T-cell (primary cell): ENCODE measurements around the gene PRR13. TPM values are rescaled to one million over a fixed set of nuclear protein-coding genes. Genes with fewer than 3 reads are reported as not detected.
"Not testable (repeated sequence)": the region's sequence is repeated elsewhere in the genome, so short reads cannot be mapped to it uniquely, and the experiment has no call there.

Experiments used
- ATAC-seq, 4 experiments: fragments of 200-7000 bp in 3 of 4; fragments of 150-1000 bp in 1 of 4; cut with Tn5 transposase; replicated peaks in 1 of 4; 1 replicate in 3 of 4; 2 replicates in 1 of 4; pipeline ENCODE4 v1.10.0; 2021; ENCODE audit warnings: moderate library complexity in 3 of 4, mild to moderate bottlenecking in 2 of 4, moderate number of reproducible peaks in 1 of 4
- CTCF ChIA-PET, 2 donors: fragments of 300-600 bp; sonication (Branson Sonifier 250); formaldehyde crosslinking; loops; one replicate each; lab custom pipeline; 2022; ENCODE audit warnings: antibody characterized with exemption in 2 of 2; lab: Charles Lee
- POLR2A ChIA-PET, 2 donors: fragments of 300-600 bp; sonication (Branson Sonifier 250); formaldehyde crosslinking; loops; one replicate each; lab custom pipeline; 2022; ENCODE audit warnings: antibody characterized with exemption in 2 of 2; lab: Charles Lee
- DNase-seq, 35 experiments: peaks; one replicate each; pipeline versions ENCODE4 v3.0.0 to v3.0.0-alpha.2; 2013 to 2023
- H3K27ac ChIP-seq: one replicate; pipeline ENCODE4 v1.5.1; 2013; ENCODE audit warnings: low read length
- H3K27me3 ChIP-seq, 2 experiments: replicated peaks in 1 of 2; 1 replicate in 1 of 2; 2 replicates in 1 of 2; pipeline versions ENCODE4 v1.6.1 to v1.7.0; 2013; ENCODE audit warnings: low read length in 1 of 2, mixed read lengths in 1 of 2; ENCODE audit not compliant: control insufficient read depth in 2 of 2, insufficient read depth in 2 of 2; ENCODE audit errors: extremely low read depth in 1 of 2
- H3K36me3 ChIP-seq, 2 donors: 1 replicate in 1 of 2; 2 replicates in 1 of 2; pipeline versions ENCODE4 v1.6.1 to v1.7.0; 2013; ENCODE audit warnings: low read length in 1 of 2; ENCODE audit not compliant: control insufficient read depth in 2 of 2, insufficient read depth in 1 of 2; ENCODE audit errors: extremely low read depth in 1 of 2
- H3K4me1 ChIP-seq, 2 experiments: 1 replicate in 1 of 2; 2 replicates in 1 of 2; pipeline versions ENCODE4 v1.6.1 to v1.7.0; 2013; ENCODE audit warnings: low read length in 2 of 2, mixed read lengths in 1 of 2; ENCODE audit not compliant: insufficient read depth in 2 of 2, control insufficient read depth in 1 of 2; ENCODE audit errors: extremely low read depth in 1 of 2
- H3K4me3 ChIP-seq, 2 donors: 1 replicate in 1 of 2; 2 replicates in 1 of 2; pipeline versions ENCODE4 v1.5.1 to v1.7.0; 2013; ENCODE audit warnings: mild to moderate bottlenecking in 2 of 2, low read length in 1 of 2, moderate library complexity in 1 of 2; ENCODE audit not compliant: control insufficient read depth in 1 of 2; ENCODE audit errors: extremely low read depth in 1 of 2
- H3K9me3 ChIP-seq: 2 replicates; pipeline ENCODE4 v1.7.0; 2013
- H3K27ac Mint-ChIP-seq, 2 donors: one replicate each; pipeline ENCODE4 v1.8.0; 2020 to 2021; ENCODE audit warnings: mild to moderate bottlenecking in 2 of 2, mixed read lengths in 2 of 2
- H3K27me3 Mint-ChIP-seq, 2 donors: one replicate each; pipeline ENCODE4 v1.8.0; 2021 to 2022; ENCODE audit warnings: mixed read lengths in 2 of 2
- H3K36me3 Mint-ChIP-seq: one replicate; pipeline ENCODE4 v1.8.0; 2021; ENCODE audit warnings: mixed read lengths
- H3K4me1 Mint-ChIP-seq, 3 donors: one replicate each; pipeline ENCODE4 v1.8.0; 2020 to 2022; ENCODE audit warnings: mixed read lengths in 3 of 3, mild to moderate bottlenecking in 1 of 3
- H3K4me3 Mint-ChIP-seq, 3 donors: one replicate each; pipeline ENCODE4 v1.8.0; 2020 to 2022; ENCODE audit warnings: mild to moderate bottlenecking in 3 of 3, mixed read lengths in 3 of 3, moderate library complexity in 3 of 3
- H3K9me3 Mint-ChIP-seq, 3 donors: one replicate each; pipeline ENCODE4 v1.8.0; 2020 to 2022; ENCODE audit warnings: mixed read lengths in 3 of 3
- WGBS: methylation state at CpG from one replicate; pipeline ENCODE4 v1.1.5; 2013; ENCODE audit warnings: missing lambda C conversion rate; ENCODE audit not compliant: insufficient coverage; 5-methylcytosine and 5-hydroxymethylcytosine counted together
- total RNA-seq, 35 experiments: library from RNA in 6 of 35; stranded (reverse) in 6 of 35; fragments of 120-200 nt in 1 of 35; gene quantifications; one replicate each; pipeline versions ENCODE4 v1.2.1 to v1.2.4 and lab custom pipeline; 2013 to 2026

The PRR13 gene
- total RNA-seq, 5 donors from 2014 or later (not counting 1 experiment from before 2014, with no cell fraction given) = 175 to 215 (median 187) TPM

DNA sequence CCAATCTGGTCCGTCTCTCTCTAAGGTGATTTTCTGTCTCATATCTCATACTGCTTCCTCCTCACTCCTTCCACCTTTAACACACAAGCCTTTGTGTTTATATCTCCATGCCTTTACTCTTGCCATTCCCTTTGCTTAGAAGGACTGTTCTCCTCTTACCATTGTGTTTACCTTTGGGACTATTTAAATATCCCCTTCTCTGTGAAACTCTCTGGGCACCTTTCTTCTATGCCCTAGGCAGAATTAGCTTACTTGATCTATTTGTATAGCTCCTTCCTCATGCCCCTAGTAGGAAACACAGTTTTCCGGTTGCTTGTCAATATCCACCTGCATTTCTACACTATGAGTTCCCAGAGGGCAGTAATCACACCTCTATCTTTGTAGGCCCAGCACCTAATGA is 21.8 kb upstream of the PRR13 start:
- WGBS = 92% methylated on average over 2 of the region's 2 CpGs
- H3K4me3 Mint-ChIP-seq = no peak overlapping the region
- ChIA-PET CTCF (interaction anchor here (0.6 to 3.4 kb wide), 5 partner anchors 35 to 93 kb away, joined by 3 to 54 read pairs (median 3); no protein-coding TSS in a partner anchor), POLR2A (no interaction called here)
- no peak overlapping the region for H3K27ac Mint-ChIP-seq
- Histone ChIP-seq H3K4me1 (peaks cover 0 to 11% of the 10 kb centered on the region in 2 experiments), H3K9me3 (no peaks in the 10 kb centered on the region), H3K36me3 (peaks cover 0 to 3% of the 10 kb centered on the region in 2 donors), H3K4me3 (no peak overlapping the region), H3K27ac (no peak overlapping the region), H3K27me3 (no peaks in the 10 kb centered on the region)
- ATAC-seq (no peak), DNase-seq (no peak)
- H3K27me3 Mint-ChIP-seq = no peaks in the 10 kb centered on the region
- H3K36me3 Mint-ChIP-seq = no peaks in the 10 kb centered on the region
- H3K4me1 Mint-ChIP-seq = peaks cover 28 to 39% (median 32%) of the 10 kb centered on the region in 3 donors
- H3K9me3 Mint-ChIP-seq = no peaks in the 10 kb centered on the region

DNA sequence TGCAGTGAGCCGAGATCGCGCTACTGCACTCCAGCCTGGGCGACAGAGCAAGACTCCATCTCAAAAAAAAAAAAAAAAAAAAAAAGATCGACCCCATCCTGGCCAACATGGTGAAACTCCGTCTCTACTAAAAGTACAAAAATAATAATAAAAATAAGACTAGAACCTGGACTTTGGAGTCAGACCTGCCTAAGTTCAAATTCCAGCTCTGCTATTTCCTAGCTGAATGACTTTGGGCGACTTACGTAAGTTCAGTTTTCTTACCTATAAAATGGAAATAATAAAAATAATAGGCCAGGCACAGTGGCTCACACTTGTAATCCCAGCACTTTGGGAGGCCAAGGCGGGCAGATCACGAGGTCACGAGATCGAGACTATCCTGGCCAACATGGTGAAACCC is 19.3 kb upstream of the PRR13 start:
- H3K36me3 Mint-ChIP-seq, POLR2A ChIA-PET, ATAC-seq, H3K4me1 ChIP-seq, H3K4me3 ChIP-seq, H3K27me3 ChIP-seq, H3K4me3 Mint-ChIP-seq, H3K9me3 ChIP-seq, H3K27me3 Mint-ChIP-seq, DNase-seq, H3K9me3 Mint-ChIP-seq, H3K27ac ChIP-seq, H3K36me3 ChIP-seq, H3K27ac Mint-ChIP-seq: not testable (repeated sequence)
- WGBS = 60% methylated on average over 1 of the region's 12 CpGs
- peaks cover 16 to 28% (median 24%) of the 10 kb centered on the region in 3 donors for H3K4me1 Mint-ChIP-seq
- CTCF ChIA-PET = interaction anchor here in 1 of 2 donors (0.7 to 3.4 kb wide), 3 partner anchors 43 to 111 kb away, joined by 7 to 54 read pairs (median 16); partner anchors contain the start of gene SP1

DNA sequence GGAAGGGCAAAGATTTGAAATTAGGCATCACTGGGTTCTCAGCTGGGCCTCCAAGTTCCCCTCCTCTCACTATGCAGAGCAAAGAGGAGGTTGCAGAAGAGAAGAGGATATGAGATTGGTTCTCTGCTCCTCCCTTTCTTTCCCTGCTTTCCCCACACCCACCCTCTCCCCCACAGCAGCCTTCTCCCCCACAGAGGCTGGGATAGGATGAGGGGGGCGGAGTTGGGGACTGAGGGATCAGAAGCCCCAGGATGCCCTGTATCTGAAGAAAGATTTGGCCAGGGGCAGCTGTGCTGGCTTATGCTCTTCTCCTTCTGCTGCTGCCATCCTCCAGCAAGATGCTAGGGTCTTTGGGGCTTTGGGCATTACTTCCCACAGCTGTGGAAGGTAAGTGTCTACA is 17.9 kb upstream of the PRR13 start, which contains the start of gene AMHR2:
Gene AMHR2, plus strand, starts transcription at position 259 of the 400 bp plus-strand sequence. Its CDS starts 80 bp downstream, at position 339.
- WGBS = no CpG with 5 or more reads among the region's 1 CpG
- no peaks in the 10 kb centered on the region for H3K27me3 Mint-ChIP-seq
- Histone ChIP-seq H3K4me1 (peaks cover 0 to 5% of the 10 kb centered on the region in 2 experiments), H3K36me3 (no peaks in the 10 kb centered on the region), H3K27me3 (peaks cover 0 to 3% of the 10 kb centered on the region in 2 experiments), H3K9me3 (no peaks in the 10 kb centered on the region), H3K4me3 (no peak within 1 kb of the TSS), H3K27ac (no peak within 1 kb of the TSS)
- ATAC-seq = no peak
- no peaks in the 10 kb centered on the region for H3K9me3 Mint-ChIP-seq
- no peak for DNase-seq
- H3K4me3 Mint-ChIP-seq = no peak within 1 kb of the TSS
- POLR2A ChIA-PET = no interaction called here
- H3K27ac Mint-ChIP-seq = no peak within 1 kb of the TSS
- CTCF ChIA-PET = interaction anchor here in 1 of 2 donors (0.7 to 0.8 kb wide), 2 partner anchors 103 to 355 kb away, joined by 3 to 4 read pairs; partner anchors contain the start of gene AAAS
- peaks cover 10 to 23% (median 13%) of the 10 kb centered on the region in 3 donors for H3K4me1 Mint-ChIP-seq
- H3K36me3 Mint-ChIP-seq = no peaks in the 10 kb centered on the region

DNA sequence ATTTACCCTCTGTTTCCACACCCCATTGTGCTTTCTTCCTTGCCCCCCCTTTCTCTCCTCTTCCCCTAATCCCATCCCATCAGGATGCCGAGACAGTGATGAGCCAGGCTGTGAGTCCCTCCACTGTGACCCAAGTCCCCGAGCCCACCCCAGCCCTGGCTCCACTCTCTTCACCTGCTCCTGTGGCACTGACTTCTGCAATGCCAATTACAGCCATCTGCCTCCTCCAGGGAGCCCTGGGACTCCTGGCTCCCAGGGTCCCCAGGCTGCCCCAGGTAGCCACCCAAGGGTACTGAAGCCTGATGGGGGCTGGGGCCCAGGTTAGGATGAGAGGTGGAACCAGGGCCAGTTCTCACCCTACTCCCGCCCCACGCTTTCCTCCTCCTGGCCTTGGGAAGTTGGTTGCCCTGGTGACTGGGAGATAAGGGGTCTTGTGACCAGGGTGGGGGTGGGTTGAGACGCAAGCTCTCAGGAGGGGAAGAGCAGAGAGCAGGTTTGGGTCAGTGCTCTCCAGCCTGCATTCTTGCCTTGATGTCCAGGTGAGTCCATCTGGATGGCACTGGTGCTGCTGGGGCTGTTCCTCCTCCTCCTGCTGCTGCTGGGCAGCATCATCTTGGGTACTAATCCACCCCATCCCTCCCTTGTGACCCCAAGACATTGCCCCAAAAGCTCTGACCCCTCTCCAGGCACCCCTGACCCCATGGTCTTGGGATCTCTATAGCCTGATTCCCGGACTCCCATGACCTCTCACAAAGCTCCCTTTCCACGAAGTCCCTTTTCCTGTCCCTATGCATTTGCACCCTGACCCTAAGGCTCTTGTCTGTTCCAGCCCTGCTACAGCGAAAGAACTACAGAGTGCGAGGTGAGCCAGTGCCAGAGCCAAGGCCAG is 16.7 kb upstream of the PRR13 start:
- Histone ChIP-seq H3K4me1 (peaks cover 0 to 5% of the 10 kb centered on the region in 2 experiments), H3K27ac (no peak overlapping the region), H3K4me3 (no peak overlapping the region), H3K9me3 (no peaks in the 10 kb centered on the region), H3K36me3 (no peaks in the 10 kb centered on the region), H3K27me3 (peaks cover 0 to 3% of the 10 kb centered on the region in 2 experiments)
- no peaks in the 10 kb centered on the region for H3K36me3 Mint-ChIP-seq
- ATAC-seq (no peak), DNase-seq (no peak)
- peaks cover 8 to 13% (median 10%) of the 10 kb centered on the region in 3 donors for H3K4me1 Mint-ChIP-seq
- H3K9me3 Mint-ChIP-seq = no peaks in the 10 kb centered on the region
- no peak overlapping the region for H3K4me3 Mint-ChIP-seq
- 74% methylated on average over 6 of the region's 9 CpGs for WGBS
- POLR2A ChIA-PET = no interaction called here
- no peaks in the 10 kb centered on the region for H3K27me3 Mint-ChIP-seq
- H3K27ac Mint-ChIP-seq = no peak overlapping the region
- CTCF ChIA-PET = interaction anchor here in 1 of 2 donors (1.6 kb wide), 1 partner anchor 72 kb away, joined by 6 read pairs; no protein-coding TSS in a partner anchor

DNA sequence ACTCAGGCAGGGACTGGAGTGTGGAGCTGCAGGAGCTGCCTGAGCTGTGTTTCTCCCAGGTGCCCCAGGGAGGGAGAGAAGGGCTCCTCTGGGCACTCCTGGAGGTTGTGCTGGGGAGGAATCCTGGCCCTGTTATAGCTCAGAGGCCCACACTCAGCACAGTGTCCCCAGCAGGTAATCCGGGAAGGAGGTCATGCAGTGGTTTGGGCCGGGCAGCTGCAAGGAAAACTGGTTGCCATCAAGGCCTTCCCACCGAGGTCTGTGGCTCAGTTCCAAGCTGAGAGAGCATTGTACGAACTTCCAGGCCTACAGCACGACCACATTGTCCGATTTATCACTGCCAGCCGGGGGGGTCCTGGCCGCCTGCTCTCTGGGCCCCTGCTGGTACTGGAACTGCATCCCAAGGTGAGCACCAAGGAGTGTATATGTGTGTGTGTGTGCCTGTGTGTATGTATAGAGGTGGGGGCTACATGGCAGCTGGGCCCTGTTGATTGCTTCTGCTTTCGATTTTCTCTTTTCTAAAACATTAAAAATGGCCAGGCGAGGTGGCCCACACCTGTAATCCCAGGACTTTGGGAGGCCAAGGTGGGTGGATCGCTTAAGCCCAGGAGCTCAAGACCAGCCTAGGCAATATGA is 15.9 kb upstream of the PRR13 start:
- H3K36me3 ChIP-seq = no peaks in the 10 kb centered on the region
- no peak overlapping the region for H3K27ac Mint-ChIP-seq
- H3K27me3 Mint-ChIP-seq = no peaks in the 10 kb centered on the region
- peaks cover 0 to 5% of the 10 kb centered on the region in 2 experiments for H3K4me1 ChIP-seq
- WGBS = 87% methylated on average over 10 of the region's 11 CpGs
- H3K9me3 ChIP-seq = no peaks in the 10 kb centered on the region
- H3K4me1 Mint-ChIP-seq = peaks cover 8 to 11% (median 10%) of the 10 kb centered on the region in 3 donors
- ChIA-PET CTCF (interaction anchor here in 1 of 2 donors (0.6 to 1.6 kb wide), 3 partner anchors 30 to 1645 kb away, joined by 3 to 6 read pairs (median 3); no protein-coding TSS in a partner anchor), POLR2A (no interaction called here)
- H3K27me3 ChIP-seq = peaks cover 0 to 3% of the 10 kb centered on the region in 2 experiments
- DNase-seq = no peak
- H3K27ac ChIP-seq = no peak overlapping the region
- no peaks in the 10 kb centered on the region for H3K9me3 Mint-ChIP-seq
- no peak overlapping the region for H3K4me3 Mint-ChIP-seq
- no peak for ATAC-seq
- no peak overlapping the region for H3K4me3 ChIP-seq
- no peaks in the 10 kb centered on the region for H3K36me3 Mint-ChIP-seq
